Activated T-cell treated with anti-CD3 and anti-CD28 coated beads for 24 hours (primary cell): ENCODE results near the gene PKP1.

Source experiments
- DNase-seq: peaks from one replicate; pipeline ENCODE4 v3.0.0-alpha.2; 2020; ENCODE audit warnings: low read depth

PKP1 gene

GRCh38 chr1:201371276-201371675 is 88.0 kb downstream of the PKP1 start:
- no peak for DNase-seq

- no peak for DNase-seq
Observed at GRCh38 chr1:201371792-201372191, 88.5 kb downstream of the PKP1 start.

GRCh38 chr1:201374364-201374763 is 91.1 kb downstream of the PKP1 start:
- DNase-seq, result no peak

DNA sequence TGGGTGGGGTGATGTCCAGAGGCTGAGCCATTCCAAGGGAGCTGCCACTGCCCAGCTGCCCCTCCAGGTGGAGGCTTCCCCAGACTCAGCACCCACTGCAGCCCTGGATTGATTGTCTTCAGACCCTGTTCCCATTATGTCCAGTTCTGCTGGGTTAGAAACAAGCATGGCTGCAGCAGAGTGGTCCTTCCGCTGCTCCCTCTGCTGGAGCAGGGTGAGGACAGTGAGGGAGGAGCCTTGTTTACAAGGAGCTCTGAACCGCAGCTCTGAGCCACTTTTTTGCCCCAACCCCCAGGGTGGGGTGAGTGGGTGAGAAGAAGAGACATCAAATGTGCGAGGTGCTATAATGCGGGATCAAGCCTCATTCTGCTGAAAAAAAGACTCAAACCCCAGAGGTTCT is 91.9 kb downstream of the PKP1 start:
- no peak for DNase-seq

DNA sequence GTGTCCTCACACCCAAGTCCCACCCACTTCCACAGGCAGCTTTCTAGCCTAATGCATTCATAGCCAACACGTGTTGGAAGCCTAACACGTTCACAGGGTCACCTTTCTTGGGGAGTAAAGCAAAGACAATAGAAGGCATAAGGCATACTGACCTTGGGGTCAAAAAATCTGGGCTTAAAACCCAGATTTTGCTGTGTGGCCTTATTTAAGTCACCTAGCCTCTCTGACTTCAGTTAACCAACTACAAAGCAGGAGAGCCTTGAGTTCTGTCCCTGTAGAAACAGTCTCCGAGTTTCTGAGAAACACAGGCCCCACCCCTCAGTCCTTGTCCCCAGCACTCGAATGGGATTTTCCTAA is 92.8 kb downstream of the PKP1 start:
- DNase-seq, result no peak

DNA sequence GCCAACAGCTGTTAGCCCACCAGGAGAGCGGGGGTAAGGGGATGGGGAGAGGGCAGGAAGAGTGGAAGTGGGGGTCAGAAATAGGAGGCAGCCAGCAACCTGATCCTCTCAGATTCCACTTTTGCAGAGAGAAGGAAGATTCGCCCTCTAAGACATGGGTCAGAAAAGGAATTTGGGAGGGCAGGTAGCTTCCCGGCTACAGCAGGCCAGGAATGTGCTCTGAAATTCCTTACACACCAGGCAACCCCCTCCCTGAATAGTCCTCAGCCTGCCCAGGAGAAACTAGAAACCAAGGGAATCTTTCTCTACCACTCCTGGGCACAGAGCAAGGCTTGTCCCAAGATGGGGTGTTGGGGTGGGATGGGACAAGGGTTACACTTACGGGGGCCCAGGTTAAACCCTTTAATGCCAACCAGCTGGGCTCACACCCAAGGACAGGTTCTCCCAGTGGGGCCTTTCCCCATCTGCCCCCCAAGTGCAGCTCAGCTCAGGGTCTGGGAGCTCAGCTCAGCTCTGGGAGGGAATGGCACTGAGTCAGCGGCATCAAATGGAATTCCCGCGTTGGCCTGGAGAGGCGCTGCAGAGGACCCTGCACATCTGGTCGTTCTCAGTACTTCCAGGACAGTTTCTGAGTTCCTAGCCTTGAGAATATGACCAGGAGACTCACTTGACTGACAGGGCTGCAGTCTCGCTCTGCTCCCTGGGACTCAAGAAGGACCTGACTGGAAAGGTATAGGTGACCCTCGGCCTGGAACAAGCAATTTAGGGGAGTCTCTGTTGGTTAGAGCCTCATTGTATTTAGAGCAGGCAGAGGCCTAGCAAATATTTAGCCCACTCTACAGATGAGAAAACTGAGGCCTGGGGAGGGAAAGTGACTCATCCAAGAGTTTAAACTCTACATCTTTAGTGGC is 93.4 kb downstream of the PKP1 start:
- no peak for DNase-seq

DNA sequence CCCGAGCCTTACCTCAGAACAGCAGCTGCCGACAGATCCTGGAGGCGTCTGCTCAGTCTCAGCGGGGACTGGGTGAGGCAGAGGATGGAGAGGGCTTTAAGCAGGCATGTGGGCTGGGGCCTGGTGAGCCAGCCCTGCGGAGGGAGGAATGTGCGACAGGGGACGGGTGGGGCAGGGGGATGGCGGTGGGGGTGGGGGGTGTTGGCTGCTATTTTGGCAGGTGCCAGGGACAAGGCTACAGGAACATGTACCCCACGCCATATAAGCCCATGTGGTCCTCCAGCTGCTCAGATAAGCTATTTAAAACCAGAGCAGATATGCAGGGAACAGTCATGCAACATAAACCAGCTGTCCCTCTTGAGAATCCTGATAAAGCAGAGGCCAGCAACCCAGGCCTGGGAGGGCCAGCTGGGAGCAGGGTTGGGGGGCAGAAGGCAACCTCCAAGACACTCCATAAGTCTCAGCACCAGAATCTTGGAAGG is 94.3 kb downstream of the PKP1 start, which contains the start of gene TNNT2:
TSS of gene TNNT2 (minus strand) at position 70 of the 482 bp plus-strand sequence. CDS start 4,426 bp downstream, outside the sequence.
- DNase-seq, result no peak

- no peak for DNase-seq
Observed at GRCh38 chr1:201378804-201379203, 95.5 kb downstream of the PKP1 start.

- no peak for DNase-seq
Observed at GRCh38 chr1:201379733-201380242, 96.5 kb downstream of the PKP1 start.

DNA sequence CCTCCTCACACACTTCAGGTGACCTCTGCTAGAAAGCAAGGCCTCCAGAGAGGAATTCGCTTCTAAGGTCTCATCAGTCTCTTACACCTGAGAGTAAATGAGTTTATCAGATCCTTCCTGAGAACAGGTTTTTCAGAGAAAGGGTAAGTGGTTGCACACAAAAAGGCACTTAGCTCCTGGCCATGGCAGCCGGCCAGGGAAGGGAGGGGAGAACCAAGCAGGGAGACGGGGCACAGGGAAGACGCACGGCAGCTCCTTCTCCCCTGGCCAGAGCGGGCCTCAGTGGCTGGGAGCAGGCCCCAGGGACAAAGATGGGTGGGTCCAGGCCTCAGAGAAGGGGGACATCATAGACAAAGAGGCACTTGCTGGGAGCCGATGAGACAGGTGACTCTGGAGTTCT is 97.8 kb downstream of the PKP1 start:
- no peak for DNase-seq
